GM19328 (cell line): ENCODE results near the gene GRIA4.
"Not testable (repeated sequence)": the region's sequence is repeated elsewhere in the genome, so short reads cannot be mapped to it uniquely, and the experiment has no call there.

Source experiments
- ATAC-seq: cut with Tn5 transposase; IDR thresholded peaks from one replicate; pipeline ENCODE4 v1.9.1; 2021; ENCODE audit warnings: mild to moderate bottlenecking, moderate library complexity; ENCODE audit not compliant: unreplicated experiment

Gene GRIA4

DNA sequence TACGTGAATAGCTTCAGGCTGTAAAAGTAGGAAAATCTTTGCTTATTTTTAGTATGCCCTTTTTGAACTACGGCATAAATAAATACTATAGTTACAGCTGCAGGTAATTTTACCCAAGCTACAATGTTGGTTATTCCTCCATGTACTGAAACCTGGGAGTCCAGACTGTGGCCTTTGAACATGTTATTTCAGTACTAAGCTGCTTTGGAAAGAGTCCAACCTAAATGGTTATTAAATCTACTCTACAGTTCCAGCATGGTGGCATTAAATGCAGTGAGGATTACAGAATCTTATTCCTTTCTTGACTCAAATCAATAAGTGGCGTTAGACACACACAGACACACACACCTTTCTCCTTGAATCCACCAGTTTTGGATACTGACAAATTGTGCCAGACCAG, 247.1 kb downstream of the GRIA4 start:
- no peak for ATAC-seq

DNA sequence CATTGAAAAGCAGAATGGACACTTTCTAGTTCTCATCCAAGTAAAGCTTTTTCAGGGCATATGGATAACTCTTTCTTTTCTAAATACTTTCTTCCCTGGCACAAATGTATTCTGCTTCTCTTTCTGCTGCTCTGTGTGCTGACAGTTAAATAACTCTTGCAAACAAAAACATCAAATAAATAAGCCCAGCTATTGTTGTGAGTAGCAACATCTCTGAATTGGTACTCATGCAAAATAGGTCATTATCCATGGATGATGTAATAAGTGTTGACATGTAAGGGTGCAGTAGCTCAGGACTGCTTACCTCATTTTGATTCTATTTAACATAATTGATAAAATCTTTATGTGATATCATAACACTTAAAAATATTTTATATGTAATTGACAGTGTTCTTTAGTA, 247.9 kb downstream of the GRIA4 start:
- no peak for ATAC-seq

DNA sequence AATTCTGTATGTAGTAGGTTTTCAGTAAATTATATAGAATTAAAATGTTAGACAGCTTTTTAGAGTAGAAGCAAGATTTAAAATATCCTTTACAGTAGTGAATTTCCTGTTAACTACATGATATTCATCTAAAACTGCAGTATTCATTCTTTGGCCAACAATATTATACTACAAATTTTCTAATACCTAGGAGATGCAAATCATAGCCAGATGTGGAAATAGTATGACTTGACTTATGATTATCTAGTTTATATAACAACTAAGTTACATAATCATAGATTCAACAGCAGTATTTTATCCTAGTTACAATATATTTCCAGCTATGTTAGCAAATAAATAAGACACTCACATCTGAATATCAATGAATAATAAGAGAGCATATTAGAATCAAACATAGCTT, 249.0 kb downstream of the GRIA4 start:
- no peak for ATAC-seq

DNA sequence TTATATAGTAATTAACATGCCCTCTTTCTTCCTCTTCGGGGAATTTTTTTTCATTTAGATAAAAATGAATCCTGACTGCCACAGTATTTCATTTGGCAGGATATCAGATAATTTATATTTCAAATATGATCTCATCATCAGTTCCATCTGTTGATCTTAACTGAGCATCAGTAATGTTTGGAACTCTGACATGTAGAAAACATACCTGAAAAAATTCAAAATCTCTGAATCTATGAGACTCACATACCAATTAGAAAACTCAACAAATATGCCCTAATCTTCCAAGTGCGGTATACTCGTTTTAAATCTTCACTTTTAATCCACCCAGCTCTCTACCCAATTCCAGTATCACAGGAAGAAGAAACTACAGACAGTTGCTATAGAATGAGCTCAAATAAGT, 250.2 kb downstream of the GRIA4 start:
- ATAC-seq = no peak

DNA sequence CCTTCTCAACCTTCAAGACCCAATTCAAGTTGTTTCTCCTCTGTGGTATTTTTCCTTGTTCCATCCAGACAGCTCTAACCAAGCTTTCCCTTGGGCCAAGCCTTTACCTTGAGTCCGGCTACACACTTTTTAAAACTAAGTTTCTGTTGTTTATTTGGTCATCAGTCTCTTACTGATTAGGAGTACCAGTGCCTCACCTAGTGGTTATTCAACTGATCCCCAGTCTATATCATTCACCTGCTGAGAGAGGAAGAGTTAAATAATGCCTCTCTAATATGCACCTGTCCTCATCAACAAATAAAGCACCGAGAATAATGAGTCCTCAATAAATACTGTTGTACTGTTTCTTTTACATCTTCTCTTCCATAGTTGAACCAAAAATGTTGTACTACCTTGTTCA, 251.4 kb downstream of the GRIA4 start:
- ATAC-seq = no peak

DNA sequence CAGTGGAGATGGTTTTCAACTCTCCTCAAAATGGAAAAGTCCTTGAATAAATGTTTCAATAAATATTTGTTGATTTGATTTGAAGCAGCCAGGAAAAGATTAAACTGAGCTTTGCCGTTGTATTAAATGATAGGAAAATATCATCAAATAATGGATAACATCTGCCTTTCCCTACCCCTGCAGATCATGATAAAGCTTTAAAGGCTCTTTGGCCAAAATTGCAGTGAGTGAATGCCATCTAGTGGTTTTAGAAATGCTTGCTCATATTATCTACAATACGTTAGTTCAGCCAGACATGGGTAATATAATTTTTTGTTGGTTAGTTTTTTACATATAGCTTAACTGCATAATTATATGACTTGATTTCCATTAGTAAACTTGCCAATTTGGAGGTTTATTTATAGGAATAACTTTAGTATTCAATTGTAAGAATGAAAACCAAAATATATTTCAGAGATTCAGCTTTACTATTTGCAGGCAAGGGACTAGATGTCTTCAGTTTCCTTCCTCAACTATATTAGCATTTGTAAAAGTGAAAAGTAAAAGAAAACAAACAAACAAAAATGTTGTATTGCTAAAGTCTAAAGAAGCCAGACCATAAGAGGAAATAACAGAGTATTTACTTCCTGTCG, 253.0 kb downstream of the GRIA4 start:
- ATAC-seq = no peak

DNA sequence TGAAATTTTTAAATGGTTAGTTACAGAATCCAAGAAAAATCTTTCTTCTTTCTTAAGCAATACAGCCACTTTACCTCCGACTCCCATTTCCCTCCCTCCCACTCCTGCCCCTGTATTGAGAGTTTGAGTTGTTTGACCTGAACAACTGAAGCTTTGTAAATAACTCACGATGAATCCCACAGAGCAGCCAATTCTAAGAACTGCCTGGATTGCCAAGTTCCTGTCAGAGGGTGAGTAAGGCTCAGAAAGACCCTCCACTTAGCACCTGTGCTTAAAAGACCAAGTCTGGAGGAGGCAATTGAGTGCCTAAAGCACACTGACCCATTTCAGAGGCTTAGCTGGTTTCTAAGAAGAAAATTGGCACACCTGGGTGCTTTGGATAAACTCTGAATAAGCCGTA, 253.7 kb downstream of the GRIA4 start:
- ATAC-seq = no peak

DNA sequence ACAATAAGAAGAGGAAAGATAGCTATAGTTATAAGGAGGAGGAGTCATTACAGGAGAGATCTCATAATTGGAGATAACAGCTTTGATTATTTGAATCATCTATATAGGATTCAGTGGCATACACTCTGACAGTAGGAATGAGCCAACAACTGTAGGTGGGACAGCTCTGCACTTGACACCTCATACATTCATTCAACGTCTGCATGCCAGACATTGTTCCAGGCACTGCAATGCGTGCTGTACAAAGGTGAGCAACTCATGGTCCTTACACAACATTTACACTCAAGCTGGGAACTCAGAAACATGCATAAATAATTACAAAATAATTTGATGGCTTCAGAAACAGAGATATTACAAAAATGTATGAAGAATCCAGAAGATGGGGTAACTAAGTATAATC, 257.9 kb downstream of the GRIA4 start:
- no peak for ATAC-seq

DNA sequence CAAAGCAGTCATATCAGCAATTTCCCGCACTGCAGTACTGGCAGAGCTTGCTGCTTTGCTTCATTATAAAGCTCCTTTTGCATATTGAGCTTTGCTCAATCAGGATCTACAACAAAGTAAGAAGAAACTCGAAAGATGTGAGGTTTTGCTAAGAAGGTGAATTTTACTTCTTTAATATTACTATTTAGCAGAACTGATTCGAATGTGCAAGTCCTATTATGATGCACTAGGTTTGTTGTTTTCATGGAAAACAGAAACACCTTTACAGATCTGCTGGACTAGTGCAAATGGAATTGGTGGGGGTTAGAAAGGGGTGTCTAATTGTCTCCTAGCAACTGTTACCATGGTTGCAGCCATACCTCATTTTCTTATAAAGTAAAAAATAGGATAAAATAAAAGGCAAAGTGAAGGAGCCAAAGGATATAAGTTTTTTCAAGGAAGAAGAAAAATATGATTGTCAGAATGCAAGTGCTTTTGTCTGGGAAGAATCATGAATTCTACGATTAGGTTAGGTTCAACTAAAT, 259.0 kb downstream of the GRIA4 start:
- no peak for ATAC-seq

DNA sequence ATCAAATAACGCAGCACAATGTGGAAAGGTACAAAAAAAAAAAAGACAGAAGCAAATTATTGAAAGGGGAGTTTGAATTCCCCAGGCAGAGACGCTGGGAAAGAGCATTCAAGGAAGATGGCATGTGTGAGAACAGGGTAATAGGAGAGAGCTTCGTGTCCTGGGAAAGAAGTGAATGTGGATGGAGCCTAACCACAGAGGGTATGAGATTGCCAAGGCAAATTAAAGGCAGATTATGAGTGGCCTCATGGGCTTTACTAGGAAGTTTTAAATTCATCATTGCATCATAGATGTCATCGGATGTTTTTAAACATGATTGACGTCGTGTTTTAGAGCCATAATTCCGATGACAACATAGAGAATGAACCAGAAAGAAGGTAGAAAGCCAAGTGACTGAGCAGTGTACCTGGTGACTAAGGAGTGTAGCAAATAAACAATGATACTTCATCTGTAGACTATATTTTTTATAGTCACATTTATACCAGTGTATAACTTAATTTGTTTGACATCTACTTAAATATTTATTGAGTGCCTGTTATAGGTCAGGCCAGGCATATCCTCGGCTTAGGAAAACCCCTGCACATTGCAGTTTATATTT, 260.7 kb downstream of the GRIA4 start:
- ATAC-seq = no peak

DNA sequence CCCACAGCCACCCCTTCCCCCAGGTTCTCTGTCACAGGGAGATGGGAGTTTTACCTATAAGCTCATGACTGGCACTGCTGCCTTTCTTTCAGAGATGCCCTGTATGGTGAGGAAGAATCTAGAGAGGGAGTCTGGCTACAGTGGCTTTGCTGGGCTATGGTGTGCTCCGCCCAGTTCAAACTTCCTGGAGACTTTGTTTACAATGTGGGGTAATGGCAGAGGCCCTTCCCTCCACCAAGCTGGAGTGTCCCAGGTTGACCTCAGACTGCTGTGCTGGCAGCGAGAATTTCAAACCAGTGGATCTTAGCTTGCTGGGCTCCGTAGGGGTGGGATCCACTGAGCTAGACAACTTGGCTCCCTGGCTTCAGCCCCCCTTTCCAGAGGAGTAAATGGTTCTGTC, 268.6 kb downstream of the GRIA4 start:
- no peak for ATAC-seq

DNA sequence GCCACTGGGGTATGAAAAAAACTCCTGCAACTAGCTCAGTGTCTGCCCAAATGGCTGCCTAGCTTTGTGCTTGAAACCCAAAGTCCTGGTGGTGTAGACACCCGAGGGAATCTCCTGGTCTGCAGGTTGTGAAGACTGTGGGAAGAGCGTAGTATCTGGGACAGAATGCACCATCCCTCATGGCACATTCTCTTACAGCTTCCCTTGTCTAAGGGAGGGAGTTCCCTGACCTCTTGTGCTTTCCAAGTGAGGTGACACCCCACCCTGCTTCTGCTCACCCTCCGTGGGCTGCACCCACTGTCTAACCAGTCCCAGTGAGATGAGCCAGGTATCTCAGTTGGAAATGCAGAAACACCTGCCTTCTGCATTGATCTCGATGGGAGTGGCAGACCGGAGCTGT, 269.1 kb downstream of the GRIA4 start:
- ATAC-seq = not testable (repeated sequence)

DNA sequence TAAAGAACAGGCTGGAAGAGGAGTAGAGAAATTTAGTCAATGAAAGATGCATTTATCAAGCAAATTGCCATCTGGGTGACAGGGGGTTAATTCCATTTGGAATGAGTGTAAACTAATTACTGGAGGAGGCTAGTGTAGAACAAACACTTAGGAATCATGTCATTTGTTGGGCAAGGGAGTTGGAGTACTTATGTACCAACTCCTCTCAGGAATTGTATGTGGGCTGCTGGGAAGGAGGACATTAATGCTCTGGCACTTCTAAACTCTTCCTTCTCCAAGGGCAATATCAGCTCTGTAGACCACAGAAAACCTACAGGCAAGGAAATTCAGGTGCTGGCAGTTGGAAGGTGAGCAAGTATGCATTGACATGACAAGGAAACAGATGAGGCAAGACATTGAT, 271.2 kb downstream of the GRIA4 start:
- ATAC-seq = no peak

DNA sequence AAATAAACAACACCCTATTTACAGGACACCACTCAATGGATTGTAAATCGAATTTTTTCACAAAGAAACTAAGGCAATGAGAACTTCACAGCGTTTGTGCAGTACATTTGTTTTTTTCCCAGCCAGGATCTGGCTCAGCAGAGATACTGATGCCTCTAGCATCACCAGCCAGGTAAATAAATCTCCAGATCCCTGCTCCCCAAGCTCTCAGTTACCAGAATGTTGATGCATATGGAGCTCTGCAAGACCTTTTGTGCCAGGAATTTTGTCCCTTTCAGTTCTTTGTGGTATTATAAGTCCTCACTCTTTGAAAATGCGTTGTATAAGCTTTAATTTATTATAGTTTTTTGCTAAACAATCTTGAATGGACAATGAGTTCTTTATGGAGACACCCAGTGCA, 274.6 kb downstream of the GRIA4 start:
- ATAC-seq = no peak

DNA sequence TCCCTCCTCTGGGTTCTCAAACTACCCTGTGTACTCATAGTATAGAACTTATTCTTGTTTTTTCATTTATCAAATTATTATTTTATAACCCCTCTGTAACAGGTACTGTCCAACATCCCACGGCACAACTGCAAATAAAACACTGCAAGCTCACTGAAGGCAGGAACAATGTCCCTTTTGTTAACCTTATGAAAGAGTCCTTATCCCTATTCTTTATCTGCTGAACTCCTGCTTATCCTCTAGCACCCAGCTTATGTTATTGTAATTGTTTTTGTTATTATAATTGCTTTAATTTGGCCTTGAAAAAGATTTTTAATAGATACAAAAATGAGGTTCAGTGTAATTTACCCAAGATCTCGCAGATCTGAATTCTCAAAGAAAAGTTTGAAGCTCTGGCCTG, 281.8 kb downstream of the GRIA4 start:
- no peak for ATAC-seq

DNA sequence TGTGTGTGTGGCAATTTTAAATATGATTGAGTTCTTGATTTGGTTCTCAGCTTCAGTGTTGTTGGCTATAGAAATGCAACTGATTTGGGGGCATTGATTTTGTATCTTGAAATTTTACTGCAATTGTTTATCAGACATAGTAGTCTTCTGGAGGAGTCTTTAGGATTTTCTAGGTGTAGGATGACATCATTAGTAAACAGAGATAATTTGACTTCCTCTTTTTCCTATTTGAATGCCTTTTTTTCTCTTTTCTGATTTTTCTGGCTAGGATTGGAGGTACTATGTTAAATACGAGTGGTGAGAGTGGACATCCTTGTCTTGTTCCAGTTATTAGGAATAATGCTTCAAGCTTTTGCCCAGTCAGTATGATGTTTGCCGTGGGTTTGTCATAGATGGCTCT, 287.3 kb downstream of the GRIA4 start:
- ATAC-seq = no peak

DNA sequence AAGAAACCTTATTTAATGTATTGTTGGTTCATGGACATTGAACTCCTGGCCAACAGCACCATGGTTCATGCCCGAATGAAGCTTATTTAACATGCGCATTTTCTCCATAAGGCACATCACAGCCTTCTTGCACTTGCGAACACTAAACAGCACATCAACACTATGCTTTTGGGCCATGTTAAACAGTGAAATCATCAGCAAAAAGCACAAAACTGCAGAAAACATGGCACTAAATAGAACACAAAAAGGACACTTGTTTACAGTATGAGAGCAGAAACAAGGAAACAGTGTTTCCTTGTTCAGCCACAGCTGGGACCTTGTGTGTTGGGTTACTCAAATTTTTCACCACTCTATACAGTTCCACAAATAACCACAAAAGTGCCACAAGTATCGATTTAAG, 289.9 kb downstream of the GRIA4 start:
- no peak for ATAC-seq

DNA sequence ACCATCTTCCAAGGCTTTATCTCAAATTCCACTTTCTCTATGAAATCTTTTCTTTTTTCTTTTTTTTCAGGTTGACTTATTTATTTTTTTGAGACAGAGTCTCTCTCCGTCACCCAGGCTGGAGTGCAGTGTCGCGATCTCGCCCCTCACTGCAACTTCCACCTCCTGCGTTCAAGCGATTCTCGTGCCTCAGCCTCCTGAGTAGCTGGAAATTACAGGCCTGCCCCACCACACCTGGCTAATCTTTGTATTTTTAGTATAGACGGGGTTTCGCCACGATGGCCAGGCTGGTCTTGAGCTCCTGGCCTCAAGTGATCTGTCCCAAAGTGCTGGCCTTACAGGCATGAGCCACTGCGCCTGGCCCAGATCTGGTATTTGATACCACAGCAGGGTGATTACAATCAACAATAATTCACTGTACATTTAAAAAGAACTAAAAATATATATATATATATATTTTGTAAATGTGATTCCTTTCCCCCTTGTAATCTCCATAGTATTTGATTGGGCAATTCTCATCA, 290.7 kb downstream of the GRIA4 start:
- no peak for ATAC-seq

DNA sequence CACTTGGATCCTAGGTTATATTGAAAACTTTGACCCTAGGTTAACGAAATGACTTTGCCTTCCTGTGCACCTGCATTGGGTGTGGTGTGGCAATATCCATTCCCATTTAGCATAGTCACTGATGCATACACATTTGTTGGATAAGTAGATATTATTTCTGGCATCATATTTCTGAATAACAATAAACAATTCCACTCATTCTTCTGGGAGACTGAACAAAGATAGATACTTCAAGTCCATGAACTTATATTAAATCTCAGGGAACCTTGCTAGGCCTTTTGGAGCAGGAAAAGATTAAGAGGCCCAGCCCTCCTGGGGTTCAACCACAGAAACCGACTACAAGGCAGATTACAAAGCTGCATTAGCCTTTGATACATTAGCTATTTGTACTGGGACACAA, 293.2 kb downstream of the GRIA4 start:
- no peak for ATAC-seq

DNA sequence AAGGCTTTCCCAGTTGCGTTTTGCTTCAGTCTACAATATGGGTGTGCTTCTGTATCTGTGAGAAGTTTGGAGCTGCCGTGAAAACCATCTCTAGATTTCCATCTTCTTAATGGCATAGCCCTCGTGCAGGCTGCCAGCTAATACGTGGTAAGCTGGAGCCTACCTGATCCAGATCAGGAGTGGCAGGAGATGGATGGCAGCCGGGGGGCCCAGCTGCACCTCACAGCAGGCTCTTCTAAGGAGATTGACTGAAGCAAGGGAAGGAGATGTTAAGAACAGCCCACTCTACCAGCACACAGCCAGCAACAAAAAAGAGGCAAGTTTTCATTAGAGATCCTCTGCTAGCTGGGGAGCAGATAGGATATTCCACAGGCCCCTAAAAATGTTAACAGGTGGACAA, 296.6 kb downstream of the GRIA4 start:
- no peak for ATAC-seq

DNA sequence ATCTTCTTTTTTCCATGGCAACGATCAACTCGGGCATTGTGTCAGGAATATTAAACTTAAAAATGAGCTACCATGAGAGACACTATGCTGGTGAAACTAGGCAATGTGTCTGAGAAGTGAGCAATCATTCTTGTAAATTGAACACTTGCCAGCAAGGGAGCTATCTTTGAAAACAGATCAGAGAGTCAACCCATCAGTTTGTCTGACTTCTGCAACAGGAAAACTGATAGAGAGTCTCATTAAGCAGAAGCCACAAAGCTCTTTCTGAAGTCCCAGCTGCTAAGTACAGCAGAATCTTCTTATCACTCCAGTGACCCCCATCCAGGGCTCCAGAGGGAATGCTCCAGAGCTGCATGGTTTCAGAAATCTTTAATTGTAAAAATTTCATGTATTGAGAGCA, 297.4 kb downstream of the GRIA4 start:
- no peak for ATAC-seq

DNA sequence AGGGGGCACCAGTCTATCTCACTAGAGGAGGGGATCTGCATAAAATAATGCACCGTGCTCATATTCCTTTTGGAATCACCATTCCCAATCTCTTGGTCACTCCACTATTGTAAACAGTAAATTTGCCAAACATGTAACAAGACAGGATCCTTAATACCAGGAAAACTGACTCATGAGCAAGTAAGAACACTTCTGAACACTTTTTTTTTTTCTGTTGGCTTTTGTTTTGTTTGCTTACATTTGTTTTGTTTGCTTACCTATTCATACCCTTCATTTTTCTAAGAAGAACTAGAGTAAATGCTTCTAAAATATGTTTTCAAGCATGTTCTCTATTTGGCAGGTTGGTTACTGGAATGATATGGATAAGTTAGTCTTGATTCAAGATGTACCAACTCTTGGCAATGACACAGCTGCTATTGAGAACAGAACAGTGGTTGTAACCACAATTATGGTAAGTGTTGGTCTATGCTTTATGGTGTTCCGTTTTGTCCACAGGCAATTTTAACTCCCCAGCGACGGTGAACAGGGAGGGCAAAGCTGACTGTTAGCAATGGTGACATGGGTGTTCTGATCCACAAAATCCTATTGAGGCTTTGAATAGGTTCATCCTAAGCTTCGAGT, 300.3 kb downstream of the GRIA4 start:
- ATAC-seq = no peak
